GM13977 (cell line): Measurements from ENCODE around the gene SCAP.
"Not testable (repeated sequence)": the region's sequence is repeated elsewhere in the genome, so short reads cannot be mapped to it uniquely, and the experiment has no call there.

ENCODE experiments used
- DNase-seq: peaks from one replicate; pipeline ENCODE4 v3.0.0; 2012; ENCODE audit warnings: low spot score
- in situ Hi-C: fragments of 300-500 bp; cut with MboI; formaldehyde crosslinking; loops from one replicate; pipeline ENCODE4 v1.12.0; 2022; ENCODE audit warnings: low sequenced_read_pairs, low pct_unique_long_range_greater_than_20kb, mixed read lengths, inconsistent platforms; ENCODE audit not compliant: unreplicated experiment
- TF ChIP-seq, protein P1 (sequence below): IDR thresholded peaks from 2 replicates; pipeline ENCODE4 v1.5.1; 2012; ENCODE audit warnings: mild to moderate bottlenecking, control low read depth; ENCODE audit not compliant: insufficient read depth; ENCODE audit errors: extremely low read depth, missing control alignments

Gene SCAP

DNA sequence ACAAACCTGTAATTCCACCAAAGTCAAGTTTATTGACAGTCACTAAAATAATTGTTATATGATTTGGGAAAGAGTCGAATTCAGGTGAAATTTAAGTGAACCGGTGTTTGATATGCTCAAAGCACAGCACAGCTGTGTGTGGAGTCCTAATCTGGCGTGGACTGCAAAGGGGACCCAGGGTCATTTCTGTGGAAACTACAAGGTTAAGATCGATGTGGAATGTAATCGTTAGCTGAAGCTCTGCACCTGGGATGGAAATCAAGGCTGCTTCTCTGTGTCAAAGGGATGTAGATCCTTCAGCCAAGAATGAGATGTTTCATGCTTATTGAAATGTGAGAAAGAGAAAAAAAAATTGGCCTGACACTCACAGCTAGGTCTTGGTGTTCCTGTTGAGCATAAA is 39.4 kb upstream of the SCAP start:
- TF ChIP-seq, protein P1, sequence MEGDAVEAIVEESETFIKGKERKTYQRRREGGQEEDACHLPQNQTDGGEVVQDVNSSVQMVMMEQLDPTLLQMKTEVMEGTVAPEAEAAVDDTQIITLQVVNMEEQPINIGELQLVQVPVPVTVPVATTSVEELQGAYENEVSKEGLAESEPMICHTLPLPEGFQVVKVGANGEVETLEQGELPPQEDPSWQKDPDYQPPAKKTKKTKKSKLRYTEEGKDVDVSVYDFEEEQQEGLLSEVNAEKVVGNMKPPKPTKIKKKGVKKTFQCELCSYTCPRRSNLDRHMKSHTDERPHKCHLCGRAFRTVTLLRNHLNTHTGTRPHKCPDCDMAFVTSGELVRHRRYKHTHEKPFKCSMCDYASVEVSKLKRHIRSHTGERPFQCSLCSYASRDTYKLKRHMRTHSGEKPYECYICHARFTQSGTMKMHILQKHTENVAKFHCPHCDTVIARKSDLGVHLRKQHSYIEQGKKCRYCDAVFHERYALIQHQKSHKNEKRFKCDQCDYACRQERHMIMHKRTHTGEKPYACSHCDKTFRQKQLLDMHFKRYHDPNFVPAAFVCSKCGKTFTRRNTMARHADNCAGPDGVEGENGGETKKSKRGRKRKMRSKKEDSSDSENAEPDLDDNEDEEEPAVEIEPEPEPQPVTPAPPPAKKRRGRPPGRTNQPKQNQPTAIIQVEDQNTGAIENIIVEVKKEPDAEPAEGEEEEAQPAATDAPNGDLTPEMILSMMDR, result no peak
- DNase-seq, result no peak
- in situ Hi-C loops, result loop anchor here (25.0 kb wide), 1 partner anchor 472 kb away; no protein-coding TSS in a partner anchor

DNA sequence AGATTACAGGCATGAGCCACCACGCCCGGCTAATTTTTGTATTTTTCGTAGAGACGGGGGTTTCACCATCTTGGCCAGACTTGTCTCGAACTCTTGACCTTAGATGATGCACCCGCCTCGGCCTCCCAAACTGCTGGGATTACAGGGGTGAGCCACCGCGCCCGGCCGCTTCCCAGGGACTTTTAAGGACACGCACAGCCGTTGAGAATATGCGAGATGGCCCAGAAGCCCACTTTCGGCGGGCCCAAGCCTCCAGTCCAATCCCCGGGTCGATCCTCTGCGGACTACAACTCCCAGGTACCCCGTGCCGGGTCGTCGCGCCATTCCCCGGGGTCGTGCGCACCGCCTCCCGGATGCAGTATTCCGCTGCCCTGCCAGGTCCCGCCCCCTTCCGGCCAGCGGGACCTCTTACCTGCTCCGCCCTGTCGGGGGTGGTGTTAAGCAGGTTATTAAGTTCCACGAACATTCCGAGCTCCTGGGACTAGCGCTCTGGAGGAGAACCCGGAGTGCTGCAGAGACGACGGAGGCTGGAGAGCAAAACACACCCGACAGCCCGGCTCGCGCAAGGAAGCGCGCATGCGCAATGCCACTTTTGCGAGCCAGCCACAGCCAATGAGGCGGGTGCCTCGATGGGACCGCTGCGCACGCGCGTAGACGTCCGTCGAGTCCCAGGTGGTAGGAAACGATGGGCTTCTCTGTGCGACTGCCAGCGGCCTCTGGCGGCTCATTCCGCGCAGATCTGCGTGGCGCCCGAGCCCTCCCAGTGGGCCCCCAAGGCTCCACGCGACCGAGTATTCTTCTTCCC is 37.6 kb upstream of the SCAP start, which contains the start of gene ELP6:
Gene ELP6 (minus strand): TSS at position 588 of the 805 bp plus-strand sequence. CDS start 122 bp downstream, at position 466.
- peak; percentile 93 for DNase-seq
- in situ Hi-C loops, result loop anchor here (25.0 kb wide), 1 partner anchor 474 kb away; no protein-coding TSS in a partner anchor
- TF ChIP-seq, protein P1, result peak; percentile 79

DNA sequence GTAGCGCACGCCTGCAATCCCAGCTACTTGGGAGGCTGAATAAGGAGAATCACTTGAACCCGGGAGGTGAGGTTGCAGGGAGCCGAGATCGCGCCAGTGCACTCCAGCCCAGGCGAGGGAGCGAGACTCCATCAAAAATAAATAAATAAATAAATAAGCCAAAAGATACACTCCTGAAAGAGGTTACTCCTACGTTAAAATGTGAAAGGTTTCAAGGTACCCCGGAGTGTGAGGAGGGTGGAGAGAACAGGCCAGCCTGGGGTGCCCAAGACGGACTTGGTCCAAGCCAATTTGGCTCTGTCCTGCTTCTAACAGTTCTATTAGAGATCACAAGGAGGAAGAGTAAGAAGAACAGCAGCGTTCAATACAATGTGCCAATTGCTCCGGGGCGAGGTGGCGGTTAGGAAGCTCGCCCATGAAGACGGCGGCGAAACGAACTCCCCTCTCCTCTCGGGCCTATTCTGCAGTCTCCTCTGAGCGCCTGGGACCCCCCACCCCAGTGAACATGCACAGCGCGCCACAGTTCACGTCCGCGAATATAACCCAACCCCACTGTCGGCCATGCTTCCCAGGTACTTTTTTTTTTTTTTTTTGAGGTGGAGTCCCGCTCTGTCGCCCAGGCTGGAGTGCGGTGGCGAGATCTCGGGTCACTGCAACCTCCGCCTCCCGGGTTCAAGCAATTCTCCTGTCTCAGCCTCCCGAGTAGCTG is 36.8 kb upstream of the SCAP start:
- in situ Hi-C loops, result loop anchor here (25.0 kb wide), 1 partner anchor 475 kb away; no protein-coding TSS in a partner anchor
- DNase-seq, result no peak
- TF ChIP-seq, protein P1, result no peak

DNA sequence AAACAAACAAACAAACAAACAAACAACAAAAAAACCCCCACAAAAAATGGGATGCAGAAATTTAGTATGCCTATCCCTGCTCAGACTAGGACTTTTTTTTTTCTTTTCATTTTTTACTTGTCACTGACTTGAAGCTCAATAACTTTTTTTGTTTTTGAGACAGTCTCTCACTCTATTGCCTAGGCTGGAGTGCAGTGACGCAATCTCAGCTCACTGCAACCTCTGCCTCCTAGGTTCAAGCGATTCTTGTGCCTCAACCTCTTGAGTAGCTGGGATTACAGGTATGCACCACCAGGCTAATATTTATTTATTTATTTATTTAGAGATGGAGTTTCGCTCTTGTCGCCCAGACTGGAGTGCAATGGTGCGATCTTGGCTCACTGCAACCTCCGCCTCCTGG is 29.5 kb upstream of the SCAP start:
- not testable (repeated sequence) for DNase-seq
- in situ Hi-C loops, result loop anchor here (25.0 kb wide), 1 partner anchor 482 kb away; no protein-coding TSS in a partner anchor

DNA sequence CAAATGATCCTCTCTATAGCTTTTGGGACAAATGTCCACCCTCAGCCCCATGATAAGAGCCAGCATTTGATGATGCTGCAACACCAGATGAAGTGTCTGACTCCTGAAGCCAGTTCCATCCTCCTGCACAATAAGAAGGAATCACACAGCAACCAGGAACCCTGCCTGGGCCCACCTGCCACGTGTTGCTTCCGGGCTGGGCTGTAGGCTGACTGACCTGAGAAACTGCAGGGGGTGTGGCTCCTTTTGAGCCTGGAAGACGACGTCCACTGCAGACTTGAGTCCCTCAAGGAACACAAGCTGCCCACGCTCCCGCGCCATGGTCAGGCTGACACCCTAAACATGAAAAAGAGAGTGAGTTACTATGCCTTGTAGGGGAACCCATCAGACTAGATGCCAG is 28.4 kb upstream of the SCAP start:
- in situ Hi-C loops, result loop anchor here (25.0 kb wide), 1 partner anchor 483 kb away; no protein-coding TSS in a partner anchor
- TF ChIP-seq, protein P1, result no peak
- DNase-seq, result no peak

DNA sequence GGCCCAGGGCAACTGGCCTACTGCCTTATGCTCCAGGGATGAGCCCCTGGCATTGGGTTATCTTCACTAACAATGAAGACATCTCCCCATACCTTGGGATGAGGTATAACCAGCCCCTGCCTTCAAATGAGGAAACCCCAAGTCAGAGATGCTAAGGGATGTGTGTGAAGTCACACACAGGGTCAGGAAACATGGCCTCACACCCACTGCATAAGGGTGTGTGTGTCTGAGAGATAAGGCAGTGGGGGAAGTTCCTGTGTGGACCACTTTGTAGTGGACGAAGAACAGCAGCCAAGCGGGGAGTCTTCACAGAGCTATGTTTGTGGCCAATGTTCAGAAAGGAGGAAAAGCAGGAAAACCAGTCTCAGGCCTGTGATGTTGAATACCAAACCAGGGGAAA is 27.3 kb upstream of the SCAP start:
- no peak for DNase-seq
- in situ Hi-C loops, result loop anchor here (25.0 kb wide), 1 partner anchor 484 kb away; no protein-coding TSS in a partner anchor

More for the DNA sequence above, 27.3 kb upstream of the SCAP start:
- TF ChIP-seq, protein P1, result no peak
